MCF 10A (cell line): ENCODE measurements around the gene OSMR. TPM values are rescaled to one million over a fixed set of nuclear protein-coding genes. Genes with fewer than 3 reads are reported as not detected.

ENCODE experiments used
- BruUV-seq: library from RNA; stranded (reverse); fragments of 400-500 nt; replicated peaks from 2 replicates; lab custom pipeline; 2021; lab: Mats Ljungman, UMichigan
- CTCF ChIA-PET: fragments of 300-600 bp; sonication (Branson Sonifier 250); formaldehyde crosslinking; extraction: SDS; loops from one replicate; lab custom pipeline; 2021; ENCODE audit warnings: antibody characterized with exemption, inconsistent platforms; lab: Yijun Ruan, JAX
- POLR2A ChIA-PET: fragments of 300-600, 350-650 bp; sonication (Branson Sonifier 250); formaldehyde crosslinking; extraction: SDS; loops from one replicate; lab custom pipeline; 2020; ENCODE audit warnings: antibody characterized with exemption, inconsistent platforms; lab: Yijun Ruan, JAX
- DNase-seq: peaks from one replicate; pipeline ENCODE4 v3.0.0-alpha.2; 2018; ENCODE audit not compliant: unreplicated experiment
- H3K27ac Mint-ChIP-seq: one replicate; pipeline ENCODE4 v1.8.0; 2022; ENCODE audit warnings: mild to moderate bottlenecking, low read depth, mixed read lengths; ENCODE audit not compliant: unreplicated experiment
- H3K27me3 Mint-ChIP-seq: one replicate; pipeline ENCODE4 v1.8.0; 2022; ENCODE audit warnings: mixed read lengths; ENCODE audit not compliant: insufficient read depth, unreplicated experiment
- H3K36me3 Mint-ChIP-seq: one replicate; pipeline ENCODE4 v1.8.0; 2022; ENCODE audit warnings: mild to moderate bottlenecking, moderate library complexity, mixed read lengths; ENCODE audit not compliant: insufficient read depth, unreplicated experiment
- H3K4me1 Mint-ChIP-seq: one replicate; pipeline ENCODE4 v1.8.0; 2022; ENCODE audit warnings: mixed read lengths; ENCODE audit not compliant: insufficient read depth, unreplicated experiment
- H3K4me3 Mint-ChIP-seq: one replicate; pipeline ENCODE4 v1.8.0; 2022; ENCODE audit warnings: mild to moderate bottlenecking, moderate library complexity, mixed read lengths; ENCODE audit not compliant: unreplicated experiment
- H3K9me3 Mint-ChIP-seq: one replicate; pipeline ENCODE4 v1.8.0; 2022; ENCODE audit warnings: mixed read lengths; ENCODE audit not compliant: unreplicated experiment
- CTCF ChIP-seq: fragments of 200-600 bp; IDR thresholded peaks from one replicate; pipeline ENCODE4 v1.8.0; 2022; ENCODE audit warnings: antibody characterized with exemption, mild to moderate bottlenecking; ENCODE audit not compliant: unreplicated experiment
- intact Hi-C: fragments of 100-400 bp; cut with micrococcal nuclease; formaldehyde crosslinking; loops from 2 replicates; pipeline ENCODE4 v1.14.1; 2022
- total RNA-seq: library from RNA; stranded (reverse); gene quantifications from 2 replicates; pipeline ENCODE4 v1.2.3, GENCODE V29; 2022

OSMR gene
- total RNA-seq, 1 experiment from 2014 or later, result 89.1 TPM

GRCh38 chr5:38911933-38912332 lies 66.1 kb downstream of the OSMR start:
- no peaks in the 10 kb centered on the region for H3K9me3 Mint-ChIP-seq
- ChIA-PET POLR2A (interaction anchor here (0.8 to 0.9 kb wide), 2 partner anchors 56 to 67 kb away, joined by 3 read pairs; no protein-coding TSS in a partner anchor), CTCF (interaction anchor here (1.2 kb wide), 2 partner anchors 12 to 492 kb away, joined by 3 to 4 read pairs; no protein-coding TSS in a partner anchor)
- no TSS peak for BruUV-seq
- H3K27me3 Mint-ChIP-seq, result no peaks in the 10 kb centered on the region
- intact Hi-C loops, result no loop called here
- peaks cover 41% of the 10 kb centered on the region for H3K36me3 Mint-ChIP-seq
- no peak for DNase-seq
- H3K4me3 Mint-ChIP-seq, result no peak overlapping the region
- H3K27ac Mint-ChIP-seq, result no peak overlapping the region
- H3K4me1 Mint-ChIP-seq, result no peaks in the 10 kb centered on the region
- TF ChIP-seq CTCF, result no peak

GRCh38 chr5:38913714-38914113 lies 67.9 kb downstream of the OSMR start:
- intact Hi-C loops, result no loop called here
- H3K36me3 Mint-ChIP-seq, result peaks cover 41% of the 10 kb centered on the region
- no peak overlapping the region for H3K4me3 Mint-ChIP-seq
- ChIA-PET POLR2A (interaction anchor here (0.8 kb wide), 1 partner anchor 490 kb away, joined by 3 read pairs; no protein-coding TSS in a partner anchor), CTCF (interaction anchor here (0.6 to 1.0 kb wide), 2 partner anchors 43 to 105 kb away, joined by 3 read pairs; no protein-coding TSS in a partner anchor)
- no TSS peak for BruUV-seq
- H3K27ac Mint-ChIP-seq, result no peak overlapping the region
- no peaks in the 10 kb centered on the region for H3K4me1 Mint-ChIP-seq
- TF ChIP-seq CTCF, result no peak
- no peaks in the 10 kb centered on the region for H3K27me3 Mint-ChIP-seq
- no peak for DNase-seq
- H3K9me3 Mint-ChIP-seq, result no peaks in the 10 kb centered on the region

GRCh38 chr5:38916802-38917201 lies 71.0 kb downstream of the OSMR start:
- CTCF ChIA-PET, result interaction anchor here (0.6 to 1.2 kb wide), 4 partner anchors 187 to 534 kb away, joined by 3 read pairs; no protein-coding TSS in a partner anchor
- H3K27ac Mint-ChIP-seq, result peak overlapping the region; percentile 77
- TF ChIP-seq CTCF, result no peak
- no peaks in the 10 kb centered on the region for H3K9me3 Mint-ChIP-seq
- POLR2A ChIA-PET, result no interaction called here
- intact Hi-C loops, result no loop called here
- H3K36me3 Mint-ChIP-seq, result peaks cover 60% of the 10 kb centered on the region
- no peaks in the 10 kb centered on the region for H3K27me3 Mint-ChIP-seq
- no peak for DNase-seq
- no peak overlapping the region for H3K4me3 Mint-ChIP-seq
- no peaks in the 10 kb centered on the region for H3K4me1 Mint-ChIP-seq
- BruUV-seq, result no TSS peak

GRCh38 chr5:38921174-38921573 lies 75.4 kb downstream of the OSMR start:
- no TSS peak for BruUV-seq
- Mint-ChIP-seq H3K4me1 (no peaks in the 10 kb centered on the region), H3K27ac (no peak overlapping the region), H3K9me3 (no peaks in the 10 kb centered on the region), H3K4me3 (no peak overlapping the region), H3K27me3 (no peaks in the 10 kb centered on the region), H3K36me3 (peaks cover 97% of the 10 kb centered on the region)
- DNase-seq, result no peak
- CTCF ChIA-PET, result interaction anchor here (0.7 to 4.9 kb wide), 15 partner anchors 25 to 538 kb away, joined by 3 to 47 read pairs (median 4); no protein-coding TSS in a partner anchor
- intact Hi-C loops, result loop anchor here (5.0 to 10.0 kb wide), 4 partner anchors 114 to 716 kb away; partner anchors contain the start of gene LIFR
- no peak for TF ChIP-seq CTCF
- POLR2A ChIA-PET, result interaction anchor here (0.9 to 1.2 kb wide), 2 partner anchors 140 to 224 kb away, joined by 3 read pairs; no protein-coding TSS in a partner anchor
